Dermis blood vessel endothelial cell (primary cell): ENCODE data around the gene REG1A. TPM values are rescaled to one million over a fixed set of nuclear protein-coding genes. Genes with fewer than 3 reads are reported as not detected.

Experiments used
- DNase-seq: peaks from one replicate; pipeline ENCODE4 v3.0.0; 2010
- total RNA-seq: library from RNA; depleted of rRNA; stranded (reverse); fragments of >200 nt; gene quantifications from 2 replicates; pipeline ENCODE4 v1.2.3, GENCODE V29; 2014

The REG1A gene
- total RNA-seq = not detected in 2 replicates

GRCh38 chr2:79120194-79120713, at the start of gene REG1A:
REG1A (plus strand) TSS chr2:79120488; CDS start chr2:79120862, 374 bp downstream.
- DNase-seq = no peak

GRCh38 chr2:79071078-79071477, 49.2 kb upstream of the REG1A start:
- DNase-seq = no peak

- no peak for DNase-seq
Observed at GRCh38 chr2:79082987-79083386, 37.3 kb upstream of the REG1A start.

- DNase-seq = no peak
Observed at GRCh38 chr2:79083597-79084251, 36.6 kb upstream of the REG1A start.

- no peak for DNase-seq
Observed at GRCh38 chr2:79084495-79085135, 35.7 kb upstream of the REG1A start.

GRCh38 chr2:79085382-79085781, 34.9 kb upstream of the REG1A start:
- DNase-seq = no peak

- no peak for DNase-seq
Observed at GRCh38 chr2:79086255-79086654, 34.0 kb upstream of the REG1A start.

- no peak for DNase-seq
Observed at GRCh38 chr2:79087785-79088364, 32.4 kb upstream of the REG1A start, which contains the start of gene REG1B. REG1B (minus strand) TSS chr2:79087993; CDS start chr2:79087612, 381 bp downstream.

- no peak for DNase-seq
Observed at GRCh38 chr2:79090693-79091092, 29.6 kb upstream of the REG1A start.

- DNase-seq = no peak
Observed at GRCh38 chr2:79097843-79098242, 22.4 kb upstream of the REG1A start.

- DNase-seq = no peak
Observed at GRCh38 chr2:79099140-79099686, 21.1 kb upstream of the REG1A start.

GRCh38 chr2:79100285-79100684, 20.0 kb upstream of the REG1A start:
- DNase-seq = no peak

GRCh38 chr2:79101024-79101423, 19.3 kb upstream of the REG1A start:
- no peak for DNase-seq

- DNase-seq = no peak
Observed at GRCh38 chr2:79103214-79103613, 17.1 kb upstream of the REG1A start.

- DNase-seq = no peak
Observed at GRCh38 chr2:79105259-79105658, 15.0 kb upstream of the REG1A start.

GRCh38 chr2:79112269-79112668, 8.0 kb upstream of the REG1A start:
- no peak for DNase-seq

GRCh38 chr2:79114797-79115494, 5.3 kb upstream of the REG1A start:
- DNase-seq = no peak

- no peak for DNase-seq
Observed at GRCh38 chr2:79116997-79117928, 3.0 kb upstream of the REG1A start.

- no peak for DNase-seq
Observed at GRCh38 chr2:79122676-79123075, 2.4 kb downstream of the REG1A start.

- DNase-seq = no peak
Observed at GRCh38 chr2:79124907-79125720, 4.8 kb downstream of the REG1A start.

- no peak for DNase-seq
Observed at GRCh38 chr2:79125721-79125985, 5.4 kb downstream of the REG1A start.
